A549 (cell line): ENCODE data around the gene SLC24A3. TPM values are rescaled to one million over a fixed set of nuclear protein-coding genes. Genes with fewer than 3 reads are reported as not detected.

Experiments used
- ATAC-seq, 2 experiments: fragments of 200-7000 bp in 1 of 2; fragments of >200 bp in 1 of 2; cut with Nextera tagmentation in 1 of 2; cut with Tn5 transposase in 1 of 2; 3 replicates each; pipeline versions ENCODE4 v1.8.0 to v1.9.1; 2018 to 2020; ENCODE audit warnings: mild to moderate bottlenecking in 1 of 2, moderate library complexity in 1 of 2
- CTCF ChIA-PET: fragments of 300-600 bp; sonication (Branson Sonifier 250); formaldehyde crosslinking; extraction: SDS; loops from one replicate; lab custom pipeline; 2021; ENCODE audit warnings: antibody characterized with exemption, inconsistent platforms; lab: Yijun Ruan, JAX
- POLR2A ChIA-PET: fragments of 350-600 bp; formaldehyde crosslinking; extraction: SDS; loops from one replicate; lab custom pipeline; 2021; ENCODE audit warnings: antibody characterized with exemption, inconsistent platforms; lab: Yijun Ruan, JAX
- DNase-seq, 2 experiments: peaks; one replicate each; pipeline versions ENCODE4 v3.0.0 to v3.0.0-alpha.2; 2011 to 2016; ENCODE audit warnings: low read depth in 1 of 2, low spot score in 1 of 2
- FAIRE-seq: peaks from 2 replicates; lab custom pipeline; 2011; peaks lifted over from hg19 to GRCh38; lab: Jason Lieb, UNC
- H3K27ac ChIP-seq, 2 experiments: fragments of >200 bp; sonication (Bioruptor Twin); formaldehyde crosslinking; 3 replicates each; pipeline ENCODE4 v1.5.1; 2016 to 2017
- H3K4me1 ChIP-seq: fragments of >200 bp; sonication (Bioruptor Twin); formaldehyde crosslinking; 3 replicates; pipeline ENCODE4 v1.6.1; 2016
- H3K4me2 ChIP-seq: fragments of >200 bp; sonication (Bioruptor Twin); formaldehyde crosslinking; 3 replicates; pipeline ENCODE4 v1.6.1; 2016
- H3K4me3 ChIP-seq: fragments of >200 bp; sonication (Bioruptor Twin); formaldehyde crosslinking; 3 replicates; pipeline ENCODE4 v1.5.1; 2016
- H3K9me3 ChIP-seq: fragments of >200 bp; sonication (Bioruptor Twin); formaldehyde crosslinking; 3 replicates; pipeline ENCODE4 v1.6.1; 2016
- CBX8 ChIP-seq: fragments of 200-600 bp; sonication (generic); IDR thresholded peaks from 2 replicates; pipeline ENCODE4 v1.6.1; 2016
- CEBPB ChIP-seq, 2 experiments: fragments of >200 bp in 1 of 2; sonication (Bioruptor Twin) in 1 of 2; formaldehyde crosslinking in 1 of 2; IDR thresholded peaks; 2 replicates each; pipeline ENCODE4 v1.6.1; 2012 to 2016
- CHD4 ChIP-seq: fragments of 200-600 bp; sonication (generic); IDR thresholded peaks from 2 replicates; pipeline ENCODE4 v1.6.1; 2016; ENCODE audit warnings: antibody characterized with exemption, mild to moderate bottlenecking, borderline replicate concordance
- EP300 ChIP-seq, 2 experiments: fragments of >200 bp; sonication (Bioruptor Twin); formaldehyde crosslinking; IDR thresholded peaks; 2 replicates in 1 of 2; 3 replicates in 1 of 2; pipeline ENCODE4 v1.6.1; 2016 to 2017
- FOXS1 ChIP-seq: fragments of 250-450 bp; sonication (Bioruptor Pico); IDR thresholded peaks from 2 replicates; pipeline ENCODE4 v1.5.0; 2020; ENCODE audit warnings: mild to moderate bottlenecking, moderate library complexity
- GATA3 ChIP-seq: IDR thresholded peaks from 2 replicates; pipeline ENCODE4 v1.6.1; 2012; ENCODE audit warnings: borderline replicate concordance
- HDAC2 ChIP-seq: fragments of 200-600 bp; sonication (generic); IDR thresholded peaks from 2 replicates; pipeline ENCODE4 v1.6.1; 2016
- HOXA7 ChIP-seq: fragments of 250-450 bp; sonication (Bioruptor Pico); IDR thresholded peaks from 2 replicates; pipeline ENCODE4 v1.5.0; 2020; ENCODE audit warnings: mild to moderate bottlenecking, moderate library complexity
- HOXB5 ChIP-seq: fragments of 250-450 bp; sonication (Bioruptor Pico); IDR thresholded peaks from 2 replicates; pipeline ENCODE4 v1.5.0; 2020; ENCODE audit warnings: mild to moderate bottlenecking, moderate library complexity
- JUN ChIP-seq, 2 experiments: fragments of >200 bp; sonication (Bioruptor Twin); formaldehyde crosslinking; IDR thresholded peaks; 2 replicates in 1 of 2; 3 replicates in 1 of 2; pipeline ENCODE4 v1.6.1; 2016 to 2017
- JUNB ChIP-seq: fragments of >200 bp; sonication (Bioruptor Twin); formaldehyde crosslinking; IDR thresholded peaks from 2 replicates; pipeline ENCODE4 v1.6.1; 2016
- MAX ChIP-seq: IDR thresholded peaks from 2 replicates; pipeline ENCODE4 v1.6.1; 2012
- MAZ ChIP-seq: fragments of 150-350 bp; IDR thresholded peaks from 2 replicates; pipeline ENCODE4 v1.6.1; 2014; ENCODE audit warnings: antibody characterized with exemption, low read depth, low read length, borderline replicate concordance
- POLR2A ChIP-seq: IDR thresholded peaks from 2 replicates; pipeline ENCODE4 v1.6.1; 2012; ENCODE audit warnings: mild to moderate bottlenecking, low read length
- POLR2AphosphoS2 ChIP-seq: conservative IDR thresholded peaks from 2 replicates; pipeline ENCODE4 v1.6.1; 2012; ENCODE audit warnings: low read length, improper control_type of control experiment, inconsistent platforms
- RARB ChIP-seq: fragments of 250-450 bp; sonication (Bioruptor Pico); IDR thresholded peaks from 2 replicates; pipeline ENCODE4 v1.8.0; 2021; ENCODE audit warnings: mild to moderate bottlenecking, moderate library complexity
- RFX5 ChIP-seq: fragments of 450-650 bp; IDR thresholded peaks from 2 replicates; pipeline ENCODE4 v1.7.1; 2014; ENCODE audit warnings: antibody characterized with exemption, mild to moderate bottlenecking, moderate library complexity
- SMC3 ChIP-seq: fragments of >200 bp; sonication (Bioruptor Twin); formaldehyde crosslinking; IDR thresholded peaks from 3 replicates; pipeline ENCODE4 v1.6.1; 2018; ENCODE audit warnings: inconsistent platforms
- TP53 ChIP-seq: fragments of 250-450 bp; sonication (Bioruptor Pico); IDR thresholded peaks from 2 replicates; pipeline ENCODE4 v1.5.0; 2021; ENCODE audit warnings: mild to moderate bottlenecking, moderate library complexity
- ZNF302 ChIP-seq: fragments of 250-450 bp; sonication (Bioruptor Pico); IDR thresholded peaks from 2 replicates; pipeline ENCODE4 v1.9.0; 2021; ENCODE audit warnings: inconsistent platforms, mild to moderate bottlenecking, moderate library complexity
- WGBS: methylation state at CpG from one replicate; pipeline ENCODE4 v1.1.6; 2017; ENCODE audit errors: missing lambda C conversion rate; 5-methylcytosine and 5-hydroxymethylcytosine counted together
- polyA plus RNA-seq, 4 experiments: library from polyadenylated mRNA; depleted of rRNA in 3 of 4; stranded (reverse); fragments of >200 nt; fragmentation: RNase III in 1 of 4; extraction: RNeasy Plus Mini Kit Qiagen cat#74134 plus additional on column Dnase treatment in 1 of 4; gene quantifications; 2 replicates in 3 of 4; 3 replicates in 1 of 4; pipeline ENCODE4 v1.2.3, GENCODE V29; 2011 to 2017
- TF ChIP-seq, protein P1 (sequence below): fragments of >200 bp; sonication (Bioruptor Twin); formaldehyde crosslinking; IDR thresholded peaks from 3 replicates; pipeline ENCODE4 v1.5.1; 2016
- TF ChIP-seq, protein P2 (sequence below): fragments of 200-600 bp; sonication (generic); IDR thresholded peaks from 2 replicates; pipeline ENCODE4 v1.6.1; 2016; ENCODE audit warnings: antibody characterized with exemption, mild to moderate bottlenecking, moderate library complexity
- TF ChIP-seq, protein P3 (sequence below): fragments of 250-450 bp; sonication (Bioruptor Pico); IDR thresholded peaks from 2 replicates; pipeline ENCODE4 v1.5.0; 2020; ENCODE audit warnings: low read depth, mild to moderate bottlenecking, moderate library complexity
- TF ChIP-seq, protein P4 (sequence below): fragments of >200 bp; sonication (Bioruptor Twin); formaldehyde crosslinking; IDR thresholded peaks from 2 replicates; pipeline ENCODE4 v1.6.1; 2016
- TF ChIP-seq, protein P5 (sequence below): fragments of >200 bp; sonication (Bioruptor Twin); formaldehyde crosslinking; IDR thresholded peaks from 3 replicates; pipeline ENCODE4 v1.6.1; 2016

SLC24A3 gene
- polyA plus RNA-seq, 2 of the 4 experiments (the other 2 are of a cell fraction), result 0.08 TPM; not detected in 1

DNA sequence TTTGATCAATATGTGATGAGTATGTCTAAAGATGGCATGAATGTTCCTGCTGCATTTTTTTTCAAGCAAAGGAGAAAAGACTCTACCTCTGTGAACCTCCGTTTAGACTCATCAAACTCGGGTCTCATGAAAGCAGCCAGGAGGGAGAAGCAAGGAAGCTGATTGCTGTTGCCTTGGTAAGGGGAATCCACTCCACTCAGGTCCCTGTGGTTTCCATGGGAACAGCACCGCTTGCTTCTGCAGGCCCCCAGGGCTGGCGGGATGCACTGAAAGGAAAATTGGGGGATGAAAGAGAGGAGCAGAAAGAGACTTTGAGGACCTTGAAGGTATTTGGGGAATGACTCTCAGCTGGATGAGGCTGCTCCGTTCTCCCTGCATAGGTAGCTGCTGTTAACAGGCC lies 296.0 kb downstream of the SLC24A3 start:
- CTCF ChIA-PET, result interaction anchor here (1.4 kb wide), 1 partner anchor 154 kb away, joined by 3 read pairs; no protein-coding TSS in a partner anchor
- no peak for FAIRE-seq
- Histone ChIP-seq H3K27ac (no peak overlapping the region), H3K4me1 (no peaks in the 10 kb centered on the region), H3K9me3 (no peaks in the 10 kb centered on the region), H3K4me3 (no peak overlapping the region), H3K4me2 (no peak overlapping the region)
- ATAC-seq, result no peak
- TF ChIP-seq RARB (CRISPR knock-in tag) (no peak), ZNF302 (CRISPR knock-in tag) (no peak), CBX8 (no peak), HDAC2 (no peak), MAZ (no peak), TP53 (CRISPR knock-in tag) (no peak), JUNB (no peak), FOXS1 (CRISPR knock-in tag) (no peak), POLR2A (no peak), MAX (no peak), CEBPB (IDR thresholded peaks at IDR 0.05) (no peak), RFX5 (no peak), CHD4 (no peak)
- TF ChIP-seq, protein P1, sequence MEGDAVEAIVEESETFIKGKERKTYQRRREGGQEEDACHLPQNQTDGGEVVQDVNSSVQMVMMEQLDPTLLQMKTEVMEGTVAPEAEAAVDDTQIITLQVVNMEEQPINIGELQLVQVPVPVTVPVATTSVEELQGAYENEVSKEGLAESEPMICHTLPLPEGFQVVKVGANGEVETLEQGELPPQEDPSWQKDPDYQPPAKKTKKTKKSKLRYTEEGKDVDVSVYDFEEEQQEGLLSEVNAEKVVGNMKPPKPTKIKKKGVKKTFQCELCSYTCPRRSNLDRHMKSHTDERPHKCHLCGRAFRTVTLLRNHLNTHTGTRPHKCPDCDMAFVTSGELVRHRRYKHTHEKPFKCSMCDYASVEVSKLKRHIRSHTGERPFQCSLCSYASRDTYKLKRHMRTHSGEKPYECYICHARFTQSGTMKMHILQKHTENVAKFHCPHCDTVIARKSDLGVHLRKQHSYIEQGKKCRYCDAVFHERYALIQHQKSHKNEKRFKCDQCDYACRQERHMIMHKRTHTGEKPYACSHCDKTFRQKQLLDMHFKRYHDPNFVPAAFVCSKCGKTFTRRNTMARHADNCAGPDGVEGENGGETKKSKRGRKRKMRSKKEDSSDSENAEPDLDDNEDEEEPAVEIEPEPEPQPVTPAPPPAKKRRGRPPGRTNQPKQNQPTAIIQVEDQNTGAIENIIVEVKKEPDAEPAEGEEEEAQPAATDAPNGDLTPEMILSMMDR, result no peak
- TF ChIP-seq, protein P2, sequence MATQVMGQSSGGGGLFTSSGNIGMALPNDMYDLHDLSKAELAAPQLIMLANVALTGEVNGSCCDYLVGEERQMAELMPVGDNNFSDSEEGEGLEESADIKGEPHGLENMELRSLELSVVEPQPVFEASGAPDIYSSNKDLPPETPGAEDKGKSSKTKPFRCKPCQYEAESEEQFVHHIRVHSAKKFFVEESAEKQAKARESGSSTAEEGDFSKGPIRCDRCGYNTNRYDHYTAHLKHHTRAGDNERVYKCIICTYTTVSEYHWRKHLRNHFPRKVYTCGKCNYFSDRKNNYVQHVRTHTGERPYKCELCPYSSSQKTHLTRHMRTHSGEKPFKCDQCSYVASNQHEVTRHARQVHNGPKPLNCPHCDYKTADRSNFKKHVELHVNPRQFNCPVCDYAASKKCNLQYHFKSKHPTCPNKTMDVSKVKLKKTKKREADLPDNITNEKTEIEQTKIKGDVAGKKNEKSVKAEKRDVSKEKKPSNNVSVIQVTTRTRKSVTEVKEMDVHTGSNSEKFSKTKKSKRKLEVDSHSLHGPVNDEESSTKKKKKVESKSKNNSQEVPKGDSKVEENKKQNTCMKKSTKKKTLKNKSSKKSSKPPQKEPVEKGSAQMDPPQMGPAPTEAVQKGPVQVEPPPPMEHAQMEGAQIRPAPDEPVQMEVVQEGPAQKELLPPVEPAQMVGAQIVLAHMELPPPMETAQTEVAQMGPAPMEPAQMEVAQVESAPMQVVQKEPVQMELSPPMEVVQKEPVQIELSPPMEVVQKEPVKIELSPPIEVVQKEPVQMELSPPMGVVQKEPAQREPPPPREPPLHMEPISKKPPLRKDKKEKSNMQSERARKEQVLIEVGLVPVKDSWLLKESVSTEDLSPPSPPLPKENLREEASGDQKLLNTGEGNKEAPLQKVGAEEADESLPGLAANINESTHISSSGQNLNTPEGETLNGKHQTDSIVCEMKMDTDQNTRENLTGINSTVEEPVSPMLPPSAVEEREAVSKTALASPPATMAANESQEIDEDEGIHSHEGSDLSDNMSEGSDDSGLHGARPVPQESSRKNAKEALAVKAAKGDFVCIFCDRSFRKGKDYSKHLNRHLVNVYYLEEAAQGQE, result no peak
- TF ChIP-seq, protein P3, sequence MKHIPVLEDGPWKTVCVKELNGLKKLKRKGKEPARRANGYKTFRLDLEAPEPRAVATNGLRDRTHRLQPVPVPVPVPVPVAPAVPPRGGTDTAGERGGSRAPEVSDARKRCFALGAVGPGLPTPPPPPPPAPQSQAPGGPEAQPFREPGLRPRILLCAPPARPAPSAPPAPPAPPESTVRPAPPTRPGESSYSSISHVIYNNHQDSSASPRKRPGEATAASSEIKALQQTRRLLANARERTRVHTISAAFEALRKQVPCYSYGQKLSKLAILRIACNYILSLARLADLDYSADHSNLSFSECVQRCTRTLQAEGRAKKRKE (CRISPR knock-in tag), result no peak
- WGBS, result 13% methylated on average over 5 of the region's 5 CpGs
- no peak for DNase-seq
- POLR2A ChIA-PET, result no interaction called here

DNA sequence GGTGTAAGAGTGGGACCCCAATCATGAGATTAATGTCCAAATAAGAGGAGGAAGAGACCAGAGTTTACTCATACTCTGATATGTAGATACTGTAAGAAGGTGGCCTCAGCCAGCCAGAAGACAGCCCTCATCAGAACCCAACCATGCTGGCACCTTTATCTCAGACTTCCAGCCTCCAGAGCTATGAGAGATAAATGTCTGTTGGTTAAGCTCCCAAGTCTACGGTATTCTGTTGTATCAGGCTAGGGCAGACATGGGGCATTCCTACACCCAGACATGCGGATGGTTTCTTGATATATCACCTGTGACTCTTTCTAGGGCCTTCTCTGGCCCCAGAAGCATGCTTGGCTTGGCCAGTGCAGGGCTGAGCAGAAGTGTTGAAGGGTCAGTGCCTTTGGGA lies 298.2 kb downstream of the SLC24A3 start:
- DNase-seq (no peak), ATAC-seq (no peak), FAIRE-seq (no peak)
- ChIA-PET POLR2A (no interaction called here), CTCF (interaction anchor here (1.0 kb wide), 1 partner anchor 10 kb away, joined by 4 read pairs; no protein-coding TSS in a partner anchor)
- H3K9me3 ChIP-seq, result no peaks in the 10 kb centered on the region
- no peak overlapping the region for H3K4me2 ChIP-seq
- no peaks in the 10 kb centered on the region for H3K4me1 ChIP-seq
- WGBS, result 39% methylated on average over 2 of the region's 2 CpGs
- no peak overlapping the region for H3K4me3 ChIP-seq
- H3K27ac ChIP-seq, result no peak overlapping the region
- TF ChIP-seq, protein P4, sequence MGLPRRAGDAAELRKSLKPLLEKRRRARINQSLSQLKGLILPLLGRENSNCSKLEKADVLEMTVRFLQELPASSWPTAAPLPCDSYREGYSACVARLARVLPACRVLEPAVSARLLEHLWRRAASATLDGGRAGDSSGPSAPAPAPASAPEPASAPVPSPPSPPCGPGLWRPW, result no peak
- TF ChIP-seq HOXB5 (CRISPR knock-in tag) (no peak), JUN (IDR thresholded peaks at IDR 0.05) (no peak), POLR2AphosphoS2 (no peak), GATA3 (no peak), SMC3 (no peak), HOXA7 (CRISPR knock-in tag) (no peak), CBX8 (no peak), EP300 (IDR thresholded peaks at IDR 0.05) (no peak), CHD4 (no peak)
- TF ChIP-seq, protein P5, sequence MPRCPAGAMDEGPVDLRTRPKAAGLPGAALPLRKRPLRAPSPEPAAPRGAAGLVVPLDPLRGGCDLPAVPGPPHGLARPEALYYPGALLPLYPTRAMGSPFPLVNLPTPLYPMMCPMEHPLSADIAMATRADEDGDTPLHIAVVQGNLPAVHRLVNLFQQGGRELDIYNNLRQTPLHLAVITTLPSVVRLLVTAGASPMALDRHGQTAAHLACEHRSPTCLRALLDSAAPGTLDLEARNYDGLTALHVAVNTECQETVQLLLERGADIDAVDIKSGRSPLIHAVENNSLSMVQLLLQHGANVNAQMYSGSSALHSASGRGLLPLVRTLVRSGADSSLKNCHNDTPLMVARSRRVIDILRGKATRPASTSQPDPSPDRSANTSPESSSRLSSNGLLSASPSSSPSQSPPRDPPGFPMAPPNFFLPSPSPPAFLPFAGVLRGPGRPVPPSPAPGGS, result no peak
